ENCODE data around the gene ACTG2. TPM values are rescaled to one million over a fixed set of nuclear protein-coding genes. Genes with fewer than 3 reads are reported as not detected.

ACTG2 gene
- total and polyA plus RNA-seq, 2 donors (not counting 1 experiment from before 2014, with no cell fraction given), result not detected

DNA sequence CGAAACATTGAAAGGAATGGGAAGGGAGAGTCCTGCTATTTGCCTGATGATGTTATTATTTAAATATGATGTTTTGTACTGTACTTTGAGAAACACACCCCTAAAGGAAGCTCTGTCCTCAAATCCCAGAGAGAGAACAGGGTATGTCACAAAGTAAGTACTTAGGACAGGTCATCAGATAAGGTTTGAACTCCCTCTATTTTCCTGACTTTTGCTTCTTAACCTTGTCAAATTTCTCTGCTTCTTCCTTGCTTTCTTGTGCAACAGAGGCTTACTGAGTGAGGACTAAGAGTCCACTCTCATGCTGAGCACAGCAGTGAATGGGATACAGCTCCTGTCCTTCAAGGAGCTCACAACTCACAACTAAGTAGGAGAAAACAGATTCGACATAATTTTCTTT lies 37.6 kb downstream of the ACTG2 start:
- Mint-ChIP-seq H3K4me3 (no peak overlapping the region), H3K9me3 (ENCODE audit: insufficient read depth) (no peaks in the 10 kb centered on the region), H3K4me1 (peaks cover 65% of the 10 kb centered on the region), H3K27ac (no peak overlapping the region), H3K27me3 (no peaks in the 10 kb centered on the region)
- peaks cover 26% of the 10 kb centered on the region for H4K20me1 ChIP-seq (ENCODE audit: control insufficient read depth, insufficient read depth, low read length, poor library complexity, severe bottlenecking)
- H3K9me3 ChIP-seq (ENCODE audit: control extremely low read depth in 1 of 3, control insufficient read depth in 2 of 3, insufficient read depth in 1 of 3, low read length in 2 of 3), result peaks cover 0 to 5% (median 0%) of the 10 kb centered on the region in 3 donors
- no peak overlapping the region for H3K4me3 ChIP-seq (ENCODE audit: control extremely low read depth in 1 of 5, extremely low read depth in 1 of 5, insufficient read depth in 1 of 5, low read depth in 2 of 5, low read length in 4 of 5)
- no peaks in the 10 kb centered on the region for H3K27me3 ChIP-seq (replicated peaks in 1 of 4; ENCODE audit: control extremely low read depth in 1 of 4, control insufficient read depth in 3 of 4, insufficient read depth in 4 of 4, low read length in 3 of 4)
- ChIA-PET CTCF (interaction anchor here (1.2 to 1.7 kb wide), 3 partner anchors 102 to 320 kb away, joined by 3 to 4 read pairs (median 4); partner anchors contain the start of gene STAMBP), POLR2A (no interaction called here)
- peaks cover 31 to 33% of the 10 kb centered on the region in 2 donors for H3K4me1 ChIP-seq (ENCODE audit: control insufficient read depth in 2 of 2, insufficient read depth in 2 of 2, low read length in 2 of 2)
- no peak for ATAC-seq (ENCODE audit: low read depth)
- DNase-seq, result no peak
- H3K36me3 ChIP-seq (replicated peaks in 1 of 2; ENCODE audit: control extremely low read depth in 1 of 2, control insufficient read depth in 1 of 2, extremely low read depth in 1 of 2, insufficient read depth in 2 of 2, low read length in 1 of 2), result peaks cover 0 to 26% of the 10 kb centered on the region in 2 experiments
- H2AFZ ChIP-seq (ENCODE audit: insufficient read depth, low read depth, low read length, poor library complexity, severe bottlenecking), result no peak overlapping the region
- TF ChIP-seq, protein P1, sequence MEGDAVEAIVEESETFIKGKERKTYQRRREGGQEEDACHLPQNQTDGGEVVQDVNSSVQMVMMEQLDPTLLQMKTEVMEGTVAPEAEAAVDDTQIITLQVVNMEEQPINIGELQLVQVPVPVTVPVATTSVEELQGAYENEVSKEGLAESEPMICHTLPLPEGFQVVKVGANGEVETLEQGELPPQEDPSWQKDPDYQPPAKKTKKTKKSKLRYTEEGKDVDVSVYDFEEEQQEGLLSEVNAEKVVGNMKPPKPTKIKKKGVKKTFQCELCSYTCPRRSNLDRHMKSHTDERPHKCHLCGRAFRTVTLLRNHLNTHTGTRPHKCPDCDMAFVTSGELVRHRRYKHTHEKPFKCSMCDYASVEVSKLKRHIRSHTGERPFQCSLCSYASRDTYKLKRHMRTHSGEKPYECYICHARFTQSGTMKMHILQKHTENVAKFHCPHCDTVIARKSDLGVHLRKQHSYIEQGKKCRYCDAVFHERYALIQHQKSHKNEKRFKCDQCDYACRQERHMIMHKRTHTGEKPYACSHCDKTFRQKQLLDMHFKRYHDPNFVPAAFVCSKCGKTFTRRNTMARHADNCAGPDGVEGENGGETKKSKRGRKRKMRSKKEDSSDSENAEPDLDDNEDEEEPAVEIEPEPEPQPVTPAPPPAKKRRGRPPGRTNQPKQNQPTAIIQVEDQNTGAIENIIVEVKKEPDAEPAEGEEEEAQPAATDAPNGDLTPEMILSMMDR (IDR thresholded peaks at IDR 0.05), result no peak
- intact Hi-C loops (cut with micrococcal nuclease), result no loop called here
- no peak overlapping the region for H3K4me2 ChIP-seq (replicated peaks; ENCODE audit: low read depth, low read length, poor library complexity, severe bottlenecking)
- WGBS (ENCODE audit: insufficient coverage), result no CpG with 5 or more reads among the region's 2 CpGs
- no peak overlapping the region for H3K9ac ChIP-seq (ENCODE audit: low read length)
- peak overlapping the region in 1 of 2 donors; percentile 63 for H3K27ac ChIP-seq (ENCODE audit: low read length in 2 of 2)
- H3K79me2 ChIP-seq (ENCODE audit: control insufficient read depth, insufficient read depth, low read length), result peaks cover 94% of the 10 kb centered on the region

DNA sequence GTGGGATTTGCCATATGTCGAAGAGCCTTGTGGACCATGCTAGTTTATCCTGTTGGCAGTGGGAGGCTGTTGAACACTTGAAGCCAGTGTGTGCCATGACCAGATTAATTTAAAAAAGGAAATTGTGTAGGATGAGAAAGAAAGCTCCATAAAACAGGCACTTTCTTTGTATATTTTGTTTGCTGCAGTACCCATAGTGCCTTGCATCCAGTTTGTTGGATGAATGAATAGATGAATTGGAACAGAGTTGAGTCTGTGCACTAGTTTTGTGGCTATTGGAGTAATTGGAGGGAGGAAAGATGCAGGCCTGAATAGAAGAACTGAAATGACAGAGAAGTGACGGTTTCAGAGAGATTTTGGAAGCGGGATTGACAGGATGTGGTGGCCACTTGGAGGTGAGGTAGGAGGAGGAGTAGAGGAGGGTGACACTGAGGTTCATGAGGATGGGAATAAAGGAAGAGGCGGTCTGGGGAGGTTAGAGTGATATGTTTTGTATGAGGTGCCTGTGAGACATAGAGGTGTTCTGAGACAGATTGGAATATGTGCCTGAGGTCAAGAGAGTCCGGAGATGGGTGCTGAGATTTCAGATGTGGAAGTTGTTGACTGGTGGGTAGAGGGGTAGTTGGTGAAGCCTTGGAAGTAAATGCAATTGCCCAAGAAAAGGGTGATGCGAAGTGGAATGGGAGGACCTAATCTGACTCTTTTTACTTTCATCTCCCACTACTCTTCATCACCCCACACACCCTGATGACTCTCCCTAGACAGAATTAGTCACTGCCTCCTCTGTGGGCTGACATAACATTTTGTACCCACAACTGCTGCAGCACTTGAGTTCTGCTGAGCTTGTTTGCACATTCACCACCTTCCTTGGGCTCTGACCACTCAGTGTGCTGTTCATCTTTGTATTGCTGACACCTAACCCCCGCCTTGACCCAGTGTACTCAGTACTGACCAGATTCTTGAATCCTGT lies 39.0 kb downstream of the ACTG2 start:
- Histone ChIP-seq H4K20me1 (ENCODE audit: control insufficient read depth, insufficient read depth, low read length, poor library complexity, severe bottlenecking) (peaks cover 41% of the 10 kb centered on the region), H3K4me3 (ENCODE audit: control extremely low read depth in 1 of 5, extremely low read depth in 1 of 5, insufficient read depth in 1 of 5, low read depth in 2 of 5, low read length in 4 of 5) (no peak overlapping the region), H3K9ac (ENCODE audit: low read length) (no peak overlapping the region), H3K27ac (ENCODE audit: low read length in 2 of 2) (no peak overlapping the region), H2AFZ (ENCODE audit: insufficient read depth, low read depth, low read length, poor library complexity, severe bottlenecking) (no peak overlapping the region), H3K36me3 (replicated peaks in 1 of 2; ENCODE audit: control extremely low read depth in 1 of 2, control insufficient read depth in 1 of 2, extremely low read depth in 1 of 2, insufficient read depth in 2 of 2, low read length in 1 of 2) (peaks cover 0 to 38% of the 10 kb centered on the region in 2 experiments), H3K4me1 (ENCODE audit: control insufficient read depth in 2 of 2, insufficient read depth in 2 of 2, low read length in 2 of 2) (peaks cover 26 to 28% of the 10 kb centered on the region in 2 donors), H3K4me2 (replicated peaks; ENCODE audit: low read depth, low read length, poor library complexity, severe bottlenecking) (no peak overlapping the region), H3K9me3 (ENCODE audit: control extremely low read depth in 1 of 3, control insufficient read depth in 2 of 3, insufficient read depth in 1 of 3, low read length in 2 of 3) (no peaks in the 10 kb centered on the region), H3K27me3 (replicated peaks in 1 of 4; ENCODE audit: control extremely low read depth in 1 of 4, control insufficient read depth in 3 of 4, insufficient read depth in 4 of 4, low read length in 3 of 4) (no peaks in the 10 kb centered on the region), H3K79me2 (ENCODE audit: control insufficient read depth, insufficient read depth, low read length) (peaks cover 99% of the 10 kb centered on the region)
- Mint-ChIP-seq H3K4me3 (no peak overlapping the region), H3K4me1 (peaks cover 62% of the 10 kb centered on the region), H3K9me3 (ENCODE audit: insufficient read depth) (no peaks in the 10 kb centered on the region), H3K27me3 (no peaks in the 10 kb centered on the region), H3K27ac (no peak overlapping the region)
- ChIA-PET CTCF (interaction anchor here (1.7 kb wide), 1 partner anchor 318 kb away, joined by 4 read pairs; no protein-coding TSS in a partner anchor), POLR2A (no interaction called here)
- TF ChIP-seq EZH2 (IDR thresholded peaks at IDR 0.05; ENCODE audit: borderline replicate concordance, insufficient read depth, low read depth, low read length, poor library complexity, severe bottlenecking), result no peak
- TF ChIP-seq, protein P1 (IDR thresholded peaks at IDR 0.05), result no peak
- 96% methylated on average over 5 of the region's 7 CpGs for WGBS (ENCODE audit: insufficient coverage)
- DNase-seq (no peak), ATAC-seq (ENCODE audit: low read depth) (no peak)
- intact Hi-C loops (cut with micrococcal nuclease), result no loop called here

All from B cell (primary cell).